GM12878 (cell line): ENCODE measurements around the gene PORCN.

Source experiments
- ATF3 ChIP-seq: IDR thresholded peaks from 2 replicates; pipeline ENCODE4 v1.6.1; 2011; ENCODE audit warnings: low read depth, mild to moderate bottlenecking, low read length, moderate library complexity, borderline replicate concordance; ENCODE audit errors: extremely low read depth
- E2F4 ChIP-seq: IDR thresholded peaks from 2 replicates; pipeline ENCODE4 v1.6.1; 2012; ENCODE audit warnings: low read depth, low read length, improper control_type of control experiment
- EZH2 ChIP-seq: IDR thresholded peaks from 2 replicates; pipeline ENCODE4 v1.6.1; 2012; ENCODE audit warnings: low read depth, mild to moderate bottlenecking, control low read depth, inconsistent platforms, low read length, borderline replicate concordance; ENCODE audit not compliant: control insufficient read depth
- NFYB ChIP-seq: IDR thresholded peaks from 2 replicates; pipeline ENCODE4 v1.6.1; 2011; ENCODE audit warnings: low read depth, mild to moderate bottlenecking, low read length, improper control_type of control experiment, moderate library complexity; ENCODE audit not compliant: insufficient read depth
- POLR2A ChIP-seq: IDR thresholded peaks from 2 replicates; pipeline ENCODE4 v1.6.1; 2011; ENCODE audit warnings: low read depth, mild to moderate bottlenecking, low read length
- YY1 ChIP-seq: IDR thresholded peaks from 2 replicates; pipeline ENCODE4 v1.6.1; 2011; ENCODE audit warnings: low read depth, mild to moderate bottlenecking, low read length

GRCh38 chrX:48533165-48533564 is 24.4 kb downstream of the PORCN start:
- TF ChIP-seq ATF3, result no peak
- no peak for TF ChIP-seq NFYB
- TF ChIP-seq EZH2, result no peak
- TF ChIP-seq YY1, result no peak
- TF ChIP-seq E2F4, result no peak
- TF ChIP-seq POLR2A, result no peak
